ENCODE data around the gene NLRP5. TPM values are rescaled to one million over a fixed set of nuclear protein-coding genes. Genes with fewer than 3 reads are reported as not detected.

The NLRP5 gene
- polyA plus RNA-seq, 3 donors, result not detected

- peaks cover 0 to 4% of the 10 kb centered on the region in 2 donors for H3K27me3 ChIP-seq (ENCODE audit: control insufficient read depth in 2 of 2, insufficient read depth in 2 of 2, low read length in 2 of 2)
- H3K36me3 Mint-ChIP-seq, result no peaks in the 10 kb centered on the region
- H2AFZ ChIP-seq (ENCODE audit: insufficient read depth, low read depth, low read length, poor library complexity, severe bottlenecking), result no peak overlapping the region
- DNase-seq, result no peak
- 93% methylated on average over 2 of the region's 7 CpGs for WGBS (ENCODE audit: insufficient coverage)
- H3K9me3 Mint-ChIP-seq, result peaks cover 0 to 5% (median 1%) of the 10 kb centered on the region in 7 donors
- H3K79me2 ChIP-seq (ENCODE audit: insufficient read depth, low read length), result no peaks in the 10 kb centered on the region
- H3K4me3 Mint-ChIP-seq, result no peak overlapping the region
- peaks cover 12 to 29% (median 26%) of the 10 kb centered on the region in 3 donors for H3K27me3 Mint-ChIP-seq (ENCODE audit: low read depth in 3 of 3)
- H3K4me1 ChIP-seq (ENCODE audit: control insufficient read depth in 1 of 2, insufficient read depth in 2 of 2, low read length in 2 of 2), result peaks cover 12 to 13% of the 10 kb centered on the region in 2 donors
- H4K20me1 ChIP-seq (ENCODE audit: insufficient read depth, low read length), result peaks cover 15% of the 10 kb centered on the region
- H3K4me2 ChIP-seq (replicated peaks; ENCODE audit: extremely low read depth, low read length, poor library complexity, severe bottlenecking), result no peak overlapping the region
- H3K4me3 ChIP-seq (replicated peaks in 1 of 3; ENCODE audit: low read depth in 2 of 3, low read length in 3 of 3), result no peak overlapping the region
- TF ChIP-seq CTCF (IDR thresholded peaks at IDR 0.05), result no peak
- peaks cover 17% of the 10 kb centered on the region for H3K4me1 Mint-ChIP-seq
- H3K27ac Mint-ChIP-seq, result no peak overlapping the region
- no peak overlapping the region for H3K27ac ChIP-seq (ENCODE audit: low read depth in 1 of 2, low read length in 2 of 2)
- H3K9ac ChIP-seq (ENCODE audit: insufficient read depth, low read length, poor library complexity, severe bottlenecking), result no peak overlapping the region
- intact Hi-C loops (cut with micrococcal nuclease), result loop anchor here in 1 of 2 donors (5.0 kb wide), 1 partner anchor 273 kb away; no protein-coding TSS in a partner anchor
- no peaks in the 10 kb centered on the region for H3K9me3 ChIP-seq (replicated peaks in 1 of 2; ENCODE audit: control insufficient read depth in 1 of 2, insufficient read depth in 1 of 2, low read length in 2 of 2)
- H3K36me3 ChIP-seq (replicated peaks in 1 of 2; ENCODE audit: control insufficient read depth in 1 of 2, insufficient read depth in 2 of 2, low read length in 2 of 2), result no peaks in the 10 kb centered on the region
These were observed 93.0 kb downstream of the NLRP5 start for GRCh38 chr19:56079609-56080008.

GRCh38 chr19:56080669-56081401 lies 94.3 kb downstream of the NLRP5 start:
- Histone ChIP-seq H3K4me3 (replicated peaks in 1 of 3; ENCODE audit: low read depth in 2 of 3, low read length in 3 of 3) (peak overlapping the region; percentile 8 to 63 (median 45)), H3K79me2 (ENCODE audit: insufficient read depth, low read length) (no peaks in the 10 kb centered on the region), H3K27ac (ENCODE audit: low read depth in 1 of 2, low read length in 2 of 2) (peak overlapping the region in 1 of 2 donors; percentile 43), H3K27me3 (ENCODE audit: control insufficient read depth in 2 of 2, insufficient read depth in 2 of 2, low read length in 2 of 2) (peaks cover 0 to 4% of the 10 kb centered on the region in 2 donors), H3K9me3 (replicated peaks in 1 of 2; ENCODE audit: control insufficient read depth in 1 of 2, insufficient read depth in 1 of 2, low read length in 2 of 2) (no peaks in the 10 kb centered on the region), H3K9ac (ENCODE audit: insufficient read depth, low read length, poor library complexity, severe bottlenecking) (peak overlapping the region; percentile 59), H3K4me1 (ENCODE audit: control insufficient read depth in 1 of 2, insufficient read depth in 2 of 2, low read length in 2 of 2) (peaks cover 12 to 13% of the 10 kb centered on the region in 2 donors), H3K36me3 (replicated peaks in 1 of 2; ENCODE audit: control insufficient read depth in 1 of 2, insufficient read depth in 2 of 2, low read length in 2 of 2) (no peaks in the 10 kb centered on the region), H2AFZ (ENCODE audit: insufficient read depth, low read depth, low read length, poor library complexity, severe bottlenecking) (peak overlapping the region; percentile 69), H3K4me2 (replicated peaks; ENCODE audit: extremely low read depth, low read length, poor library complexity, severe bottlenecking) (peak overlapping the region; percentile 80), H4K20me1 (ENCODE audit: insufficient read depth, low read length) (peaks cover 27% of the 10 kb centered on the region)
- Mint-ChIP-seq H3K27me3 (ENCODE audit: low read depth in 3 of 3) (peaks cover 14 to 31% (median 26%) of the 10 kb centered on the region in 3 donors), H3K4me3 (peak overlapping the region; percentile 77 to 94), H3K4me1 (peaks cover 20% of the 10 kb centered on the region), H3K36me3 (peaks cover 0 to 5% of the 10 kb centered on the region in 2 donors), H3K27ac (peak overlapping the region; percentile 4 to 82 (median 66)), H3K9me3 (peaks cover 0 to 5% (median 1%) of the 10 kb centered on the region in 7 donors)
- WGBS (ENCODE audit: insufficient coverage), result 1% methylated on average over 32 of the region's 36 CpGs
- peak; percentile 56 for TF ChIP-seq CTCF (IDR thresholded peaks at IDR 0.05)
- intact Hi-C loops (cut with micrococcal nuclease), result no loop called here
- peak; percentile 76 to 91 (median 76) for DNase-seq

All from CD14-positive monocyte (primary cell).